Choroid plexus epithelial cell (primary cell): ENCODE results near the gene GREM2.

Source experiments
- DNase-seq: peaks from one replicate; pipeline ENCODE4 v3.0.0-alpha.2; 2010; ENCODE audit warnings: low read depth
- H3K4me3 ChIP-seq: 2 replicates; pipeline ENCODE4 v1.5.1; 2011; ENCODE audit warnings: low read depth, mild to moderate bottlenecking, control low read depth, low read length, moderate library complexity
- TF ChIP-seq, protein P1 (sequence below): conservative IDR thresholded peaks from 2 replicates; pipeline ENCODE4 v1.5.1; 2011; ENCODE audit warnings: low read depth, mild to moderate bottlenecking, control low read depth, inconsistent platforms, low read length, moderate library complexity

Gene GREM2

GRCh38 chr1:240539769-240540414, 72.1 kb downstream of the GREM2 start:
- TF ChIP-seq, protein P1, sequence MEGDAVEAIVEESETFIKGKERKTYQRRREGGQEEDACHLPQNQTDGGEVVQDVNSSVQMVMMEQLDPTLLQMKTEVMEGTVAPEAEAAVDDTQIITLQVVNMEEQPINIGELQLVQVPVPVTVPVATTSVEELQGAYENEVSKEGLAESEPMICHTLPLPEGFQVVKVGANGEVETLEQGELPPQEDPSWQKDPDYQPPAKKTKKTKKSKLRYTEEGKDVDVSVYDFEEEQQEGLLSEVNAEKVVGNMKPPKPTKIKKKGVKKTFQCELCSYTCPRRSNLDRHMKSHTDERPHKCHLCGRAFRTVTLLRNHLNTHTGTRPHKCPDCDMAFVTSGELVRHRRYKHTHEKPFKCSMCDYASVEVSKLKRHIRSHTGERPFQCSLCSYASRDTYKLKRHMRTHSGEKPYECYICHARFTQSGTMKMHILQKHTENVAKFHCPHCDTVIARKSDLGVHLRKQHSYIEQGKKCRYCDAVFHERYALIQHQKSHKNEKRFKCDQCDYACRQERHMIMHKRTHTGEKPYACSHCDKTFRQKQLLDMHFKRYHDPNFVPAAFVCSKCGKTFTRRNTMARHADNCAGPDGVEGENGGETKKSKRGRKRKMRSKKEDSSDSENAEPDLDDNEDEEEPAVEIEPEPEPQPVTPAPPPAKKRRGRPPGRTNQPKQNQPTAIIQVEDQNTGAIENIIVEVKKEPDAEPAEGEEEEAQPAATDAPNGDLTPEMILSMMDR, result no peak
- no peak for DNase-seq
- H3K4me3 ChIP-seq, result no peak overlapping the region

GRCh38 chr1:240538776-240539430, 73.1 kb downstream of the GREM2 start:
- TF ChIP-seq, protein P1, result no peak
- no peak overlapping the region for H3K4me3 ChIP-seq
- DNase-seq, result no peak

- DNase-seq, result no peak
- no peak overlapping the region for H3K4me3 ChIP-seq
- TF ChIP-seq, protein P1, result no peak
These were observed 78.7 kb downstream of the GREM2 start for GRCh38 chr1:240533154-240533780.

DNA sequence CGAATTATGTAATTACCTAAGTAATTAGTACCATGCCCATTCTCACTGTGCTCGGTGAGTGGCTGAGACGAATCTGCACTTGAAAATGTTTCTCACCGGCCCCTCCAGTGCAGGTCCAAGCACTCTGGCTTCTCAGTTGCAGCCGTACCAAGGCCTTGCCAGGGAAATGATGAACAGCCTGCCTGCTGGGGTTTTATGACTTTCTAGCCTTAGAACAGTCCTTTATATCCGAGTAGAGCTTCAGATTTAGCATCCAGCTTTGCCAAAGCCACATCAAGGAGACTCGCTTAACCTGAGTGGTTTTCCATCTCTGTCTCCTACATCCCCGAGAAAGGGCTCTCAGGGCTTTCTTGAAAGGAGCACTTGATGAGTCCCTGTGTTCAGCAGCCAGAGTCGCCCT, 83.4 kb downstream of the GREM2 start:
- no peak for DNase-seq
- no peak overlapping the region for H3K4me3 ChIP-seq
- TF ChIP-seq, protein P1, result no peak

GRCh38 chr1:240527086-240527485, 84.9 kb downstream of the GREM2 start:
- no peak for DNase-seq
- TF ChIP-seq, protein P1, result no peak

DNA sequence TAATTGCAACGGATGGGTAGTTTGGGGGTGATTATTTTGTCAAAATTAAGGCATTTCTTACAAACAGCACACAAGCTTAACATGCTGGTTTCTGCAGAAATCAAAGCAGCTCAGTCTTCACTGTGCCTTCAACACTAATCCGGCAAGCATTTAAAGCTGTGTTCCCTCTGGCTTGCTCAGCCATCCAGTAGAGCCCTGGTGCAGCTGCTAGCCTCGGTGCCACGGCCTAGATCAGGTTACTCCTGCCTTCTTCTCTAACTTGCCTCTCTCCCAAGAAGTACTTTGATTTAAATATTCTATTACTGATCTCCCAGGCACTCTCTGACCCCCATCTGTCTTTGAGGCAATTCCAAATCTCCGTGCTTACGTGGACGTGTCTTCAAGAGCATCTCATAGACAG, 85.6 kb downstream of the GREM2 start:
- H3K4me3 ChIP-seq, result no peak overlapping the region
- TF ChIP-seq, protein P1, result no peak
- no peak for DNase-seq

More at GRCh38 chr1:240527086-240527485, 84.9 kb downstream of the GREM2 start:
- no peak overlapping the region for H3K4me3 ChIP-seq
